Ecto neural progenitor cell (in vitro differentiated cells): ENCODE results near the gene LIX1L.
"Not testable (repeated sequence)": the region's sequence is repeated elsewhere in the genome, so short reads cannot be mapped to it uniquely, and the experiment has no call there.

Experiments
- DNase-seq: peaks from one replicate; pipeline ENCODE4 v3.0.0-alpha.2; 2018; ENCODE audit warnings: low spot score

LIX1L gene

DNA sequence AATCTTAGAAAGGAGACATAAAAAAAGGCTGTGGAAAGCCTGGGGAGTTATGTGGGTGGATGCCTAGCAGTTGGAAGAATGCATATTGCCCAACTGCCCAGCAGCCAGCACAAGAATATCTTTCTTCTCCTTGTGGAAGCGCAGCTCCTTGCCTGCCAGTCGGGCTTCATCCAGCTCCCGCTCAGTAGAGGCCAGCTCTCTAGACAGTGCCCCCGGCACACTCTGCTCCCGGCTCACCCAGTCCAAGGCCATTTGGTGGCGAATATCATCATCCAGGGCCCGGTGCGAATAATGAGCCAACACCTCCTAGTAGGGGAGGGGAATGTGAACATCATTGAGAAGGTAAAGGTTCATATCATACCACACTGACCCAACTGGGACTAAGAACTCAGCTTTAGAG is 21.6 kb downstream of the LIX1L start:
- DNase-seq = no peak

DNA sequence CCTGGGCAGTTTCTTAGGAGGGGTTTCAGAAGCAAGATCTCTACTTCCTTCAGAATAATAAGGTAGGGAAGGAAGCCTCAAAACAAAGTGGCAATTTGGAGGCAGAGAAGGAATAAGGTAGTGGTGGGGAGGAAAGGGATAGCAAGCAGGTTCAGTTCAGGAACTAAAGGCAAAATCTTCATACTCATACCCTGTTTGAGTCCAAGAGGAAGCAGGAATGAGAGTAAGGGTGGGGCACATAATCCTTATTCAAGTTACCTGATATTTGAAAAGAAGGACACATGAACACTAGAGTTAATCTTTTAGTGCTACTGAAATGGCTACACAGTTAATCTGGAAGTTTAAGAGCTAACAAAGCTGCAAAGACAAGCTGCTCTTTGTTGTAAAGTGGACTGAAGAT is 22.1 kb downstream of the LIX1L start:
- no peak for DNase-seq

DNA sequence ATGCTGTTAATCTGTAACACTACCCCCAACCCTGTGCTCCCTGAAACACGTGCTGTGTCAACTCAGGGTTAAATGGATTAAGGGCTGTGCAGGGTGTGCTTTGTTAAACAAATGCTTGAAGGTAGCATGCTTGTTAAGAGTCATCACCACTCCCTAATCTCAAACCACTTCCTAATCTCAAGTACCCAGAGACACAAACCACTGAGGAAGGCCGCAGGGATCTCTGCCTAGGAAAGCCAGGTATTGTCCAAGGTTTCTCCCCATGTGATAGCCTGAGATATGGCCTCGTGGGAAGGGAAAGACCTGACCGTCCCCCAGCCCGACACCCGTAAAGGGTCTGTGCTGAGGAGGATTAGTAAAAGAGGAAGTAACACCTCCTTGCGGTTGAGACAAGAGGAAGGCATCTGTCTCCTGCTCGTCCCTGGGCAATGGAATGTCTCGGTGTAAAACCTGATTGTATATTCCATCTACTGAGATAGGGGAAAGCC is 25.3 kb downstream of the LIX1L start:
- DNase-seq = not testable (repeated sequence)

DNA sequence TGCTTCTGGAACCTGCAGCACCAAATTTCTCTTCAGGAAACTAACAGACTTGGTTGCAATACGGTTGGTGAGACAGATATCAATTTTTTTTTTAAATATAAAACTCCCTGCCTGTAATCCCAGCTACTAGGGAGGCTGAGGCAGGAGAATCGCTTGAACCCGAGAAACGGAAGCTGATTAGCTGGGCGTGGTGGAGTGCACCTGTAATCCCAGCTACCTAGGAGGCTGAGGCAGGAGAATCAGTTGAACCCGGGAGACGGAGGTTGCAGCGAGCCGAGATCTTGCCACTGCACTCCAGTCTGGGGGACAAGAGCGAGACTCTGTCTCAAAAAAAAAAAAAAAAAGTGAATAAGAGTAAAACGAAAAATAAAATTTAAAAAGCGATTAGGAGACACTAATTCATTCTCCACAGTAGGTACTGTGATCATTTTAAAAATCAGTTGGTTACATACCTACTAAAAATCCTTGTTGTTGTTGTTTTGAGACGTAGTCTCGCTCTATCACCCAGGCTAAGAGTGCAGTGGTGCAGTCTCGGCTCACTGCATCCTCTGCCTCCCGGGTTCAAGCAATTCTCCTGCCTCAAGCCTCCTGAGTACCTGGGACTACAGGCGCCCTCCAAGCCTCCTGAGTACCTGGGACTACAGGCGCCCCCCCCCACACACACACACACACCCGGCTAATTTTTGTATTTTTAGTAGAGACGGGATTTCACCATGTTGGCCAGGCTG is 29.7 kb downstream of the LIX1L start:
- no peak for DNase-seq

DNA sequence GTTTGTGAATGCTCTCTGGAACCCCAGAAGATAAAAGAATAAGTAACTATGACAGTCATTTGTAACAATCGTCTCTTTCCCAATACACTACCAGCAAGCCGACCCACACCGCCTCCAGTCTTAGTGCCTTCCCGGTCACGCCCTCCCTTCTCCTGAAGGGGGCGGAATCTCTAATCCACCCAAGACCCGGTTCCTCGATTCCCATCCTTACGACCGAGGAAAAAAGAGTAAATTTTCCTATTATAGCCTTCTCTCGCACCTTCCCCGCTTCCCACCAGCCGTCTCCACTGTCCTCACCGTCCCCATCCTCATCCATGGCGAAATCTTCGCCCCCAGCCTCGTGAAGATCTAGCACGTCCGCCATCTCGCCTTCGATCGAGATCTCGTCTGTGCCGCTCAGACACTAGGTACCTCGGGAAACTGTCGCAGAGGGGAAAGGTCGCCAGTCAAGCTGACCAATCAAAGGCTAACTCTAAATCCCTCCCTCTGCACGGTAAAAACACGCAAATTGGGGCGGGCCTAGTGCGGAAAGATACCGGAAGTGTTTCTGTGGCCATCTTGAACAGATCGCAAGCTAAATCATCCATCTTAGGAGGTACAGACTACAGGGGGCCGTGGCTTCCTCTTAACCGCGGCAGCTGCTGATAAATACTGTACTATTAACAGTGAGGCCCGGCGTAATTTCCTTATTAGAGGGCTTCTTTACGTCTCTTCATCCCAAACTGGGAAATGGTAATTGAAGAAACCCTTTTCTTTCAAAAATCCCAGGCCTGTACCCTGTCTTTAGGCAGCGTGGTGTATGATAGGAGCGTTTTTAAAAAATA is 30.5 kb downstream of the LIX1L start, which contains the start of gene RBM8A:
Gene RBM8A (minus strand): TSS at position 422 of the 824 bp plus-strand sequence. CDS start 58 bp downstream, at position 364.
- peak; percentile 92 for DNase-seq

DNA sequence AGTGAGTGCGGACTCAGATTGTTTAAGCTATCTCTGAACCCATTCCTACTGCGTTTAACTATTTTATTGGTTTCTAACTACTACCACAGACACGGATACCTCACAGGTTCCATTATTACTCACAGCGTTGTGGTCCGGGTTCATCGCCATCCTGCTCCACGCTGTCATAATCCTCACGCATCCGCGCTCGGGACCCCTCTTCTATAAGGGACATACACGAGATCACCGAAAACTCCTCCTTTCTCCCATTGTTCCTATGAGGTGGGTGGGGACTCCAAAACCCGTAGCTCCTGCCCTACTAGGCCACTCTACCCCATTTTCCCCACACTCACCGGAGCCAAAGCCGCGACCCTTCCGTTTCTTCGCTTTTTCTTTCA is 31.1 kb downstream of the LIX1L start:
- DNase-seq = no peak

DNA sequence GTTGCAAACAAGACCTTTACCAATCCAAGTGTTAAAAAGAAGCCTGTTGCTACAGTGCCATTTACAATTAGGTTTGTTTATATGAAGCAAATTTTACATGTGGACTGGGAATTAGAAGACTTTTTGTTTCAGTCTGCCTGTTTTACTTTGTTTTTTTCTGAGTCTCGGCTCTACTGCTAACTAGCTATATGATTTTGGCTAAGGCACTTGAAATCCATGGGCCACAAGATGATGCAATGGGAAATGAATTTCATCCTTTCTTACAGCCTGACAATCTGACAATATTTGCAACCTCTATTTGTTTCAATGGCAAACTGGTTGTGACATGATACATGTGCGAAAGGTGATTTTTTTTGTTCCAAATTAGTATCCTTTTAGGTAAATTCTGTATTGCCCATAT is 35.6 kb downstream of the LIX1L start:
- DNase-seq = no peak

DNA sequence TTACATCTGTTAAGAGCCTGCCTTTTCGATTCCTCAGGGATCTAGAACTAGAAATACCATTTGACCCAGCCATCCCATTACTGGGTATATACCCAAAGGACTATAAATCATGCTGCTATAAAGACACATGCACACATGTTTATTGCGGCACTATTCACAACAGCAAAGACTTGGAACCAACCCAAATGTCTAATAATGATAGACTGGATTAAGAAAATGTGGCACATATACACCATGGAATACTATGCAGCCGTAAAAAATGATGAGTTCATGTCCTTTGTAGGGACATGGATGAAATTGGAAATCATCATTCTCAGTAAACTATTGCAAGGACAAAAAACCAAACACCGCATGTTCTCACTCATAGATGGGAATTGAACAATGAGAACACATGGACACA is 37.5 kb downstream of the LIX1L start:
- not testable (repeated sequence) for DNase-seq

DNA sequence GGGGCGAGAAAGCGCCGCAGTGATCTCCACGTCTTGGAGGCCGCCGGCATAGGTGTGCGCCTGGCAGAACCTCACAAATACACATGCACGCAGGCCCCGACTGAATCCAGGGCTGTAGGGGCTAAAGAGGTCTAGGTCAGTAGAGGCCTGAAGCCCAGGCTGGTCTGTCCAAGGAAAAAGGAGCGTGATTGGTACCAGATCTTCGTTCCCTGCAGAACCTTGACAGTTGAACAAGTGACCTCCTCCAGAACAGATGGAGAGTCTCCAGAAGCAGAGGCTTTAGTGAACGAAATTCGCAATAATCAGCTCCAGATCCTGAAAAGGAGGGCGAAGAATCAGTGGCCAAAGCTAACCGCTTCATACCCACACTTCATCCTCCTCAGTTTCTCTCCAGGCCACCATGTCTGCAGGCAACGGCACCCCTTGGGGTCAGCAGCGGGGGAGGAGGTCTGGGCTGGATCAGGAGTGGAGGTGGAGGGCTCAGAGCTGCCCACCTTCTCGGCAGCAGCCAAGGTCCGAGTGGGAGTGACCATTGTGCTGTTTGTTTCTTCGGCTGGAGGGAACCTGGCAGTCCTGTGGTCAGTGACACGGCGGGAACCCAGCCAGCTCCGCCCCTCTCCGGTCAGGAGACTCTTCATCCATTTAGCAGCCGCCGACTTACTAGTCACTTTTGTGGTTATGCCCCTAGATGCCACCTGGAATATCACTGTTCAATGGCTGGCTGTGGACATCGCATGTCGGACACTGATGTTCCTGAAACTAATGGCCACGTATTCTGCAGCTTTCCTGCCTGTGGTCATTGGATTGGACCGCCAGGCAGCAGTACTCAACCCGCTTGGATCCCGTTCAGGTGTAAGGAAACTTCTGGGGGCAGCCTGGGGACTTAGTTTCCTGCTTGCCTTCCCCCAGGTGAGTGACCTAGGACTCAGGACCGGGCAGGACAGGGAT is 38.6 kb downstream of the LIX1L start:
- DNase-seq = peak; percentile 66

DNA sequence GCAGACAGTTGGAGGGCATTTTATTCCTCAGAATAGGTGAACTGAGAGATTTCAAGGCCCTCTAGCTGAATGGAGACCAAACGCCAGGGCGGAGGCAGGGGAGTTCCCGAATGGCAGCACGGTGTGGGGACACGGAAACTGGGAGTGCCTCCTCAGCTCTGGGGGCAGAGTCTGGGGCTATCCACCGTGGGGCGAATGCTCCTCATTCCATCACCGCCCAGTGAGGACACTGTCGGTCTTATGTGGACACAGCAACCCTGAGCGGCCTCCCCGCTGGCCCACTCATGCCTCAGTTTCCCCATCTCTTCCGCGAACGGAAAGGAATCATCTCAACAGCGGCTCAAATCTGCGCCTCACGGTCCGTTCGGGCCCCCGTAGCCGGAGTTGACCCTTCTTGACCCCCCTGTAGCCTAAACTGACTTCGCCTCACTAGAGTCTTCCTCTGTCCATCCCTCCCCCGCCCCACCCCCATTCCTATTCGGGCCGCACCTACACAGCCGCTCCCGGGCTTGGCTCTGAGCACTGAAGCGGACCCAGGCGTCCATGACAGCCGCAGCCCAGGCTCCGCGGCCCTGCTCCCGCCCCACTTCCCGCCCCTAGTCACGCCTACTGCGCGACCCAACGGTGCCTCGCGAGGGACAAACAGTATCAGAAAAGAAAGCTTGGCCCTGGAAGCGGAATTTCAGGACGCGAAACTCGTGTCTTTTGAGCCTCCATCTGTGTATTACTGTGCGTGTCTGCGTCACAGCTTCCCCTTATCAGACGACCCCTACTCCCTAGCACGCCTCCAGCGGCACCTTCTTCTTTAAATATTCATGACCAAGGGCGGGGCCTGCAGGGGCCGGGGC is 39.4 kb downstream of the LIX1L start, which contains the start of gene PEX11B:
Gene PEX11B (minus strand): TSS at position 574 of the 848 bp plus-strand sequence. CDS start 29 bp downstream, at position 545.
- DNase-seq = peak; percentile 88

DNA sequence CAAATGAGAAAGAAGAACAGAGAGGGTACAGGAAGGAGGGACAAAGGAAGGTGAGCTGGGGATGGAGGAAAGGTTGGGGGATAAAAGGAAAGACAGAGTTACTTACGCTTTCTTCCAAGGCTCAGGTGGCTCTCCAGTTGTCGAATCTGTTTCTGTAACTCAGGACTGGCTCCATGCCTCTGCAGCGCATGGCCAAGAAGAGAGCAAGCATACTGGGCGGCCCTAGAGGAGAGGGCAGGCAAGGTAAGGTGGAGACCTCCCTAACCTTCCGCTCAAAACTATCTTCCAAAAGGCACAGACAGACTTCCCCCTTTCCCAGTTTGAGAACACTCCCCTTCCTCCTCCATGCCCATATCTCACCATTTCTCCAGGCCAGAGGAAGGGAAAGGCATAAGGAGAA is 40.2 kb downstream of the LIX1L start:
- no peak for DNase-seq

DNA sequence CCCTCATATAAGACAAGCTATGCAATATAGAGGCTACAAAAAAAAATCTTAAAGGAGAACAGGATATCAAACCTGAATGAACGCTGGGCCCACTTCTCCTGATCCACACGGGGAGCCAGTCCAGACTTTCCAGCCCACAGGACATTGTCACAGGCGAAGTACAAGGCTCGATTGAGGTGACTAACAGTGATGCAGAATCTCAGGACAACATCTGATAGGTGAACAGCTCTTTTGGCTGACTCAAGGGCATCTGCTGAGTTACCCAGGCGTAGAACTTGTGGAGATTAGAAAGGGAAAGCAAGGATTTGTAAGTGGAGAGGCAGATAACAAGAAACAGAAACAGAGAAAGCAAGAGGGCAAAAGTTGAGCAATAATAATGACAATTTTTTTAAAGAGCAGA is 41.1 kb downstream of the LIX1L start:
- no peak for DNase-seq

DNA sequence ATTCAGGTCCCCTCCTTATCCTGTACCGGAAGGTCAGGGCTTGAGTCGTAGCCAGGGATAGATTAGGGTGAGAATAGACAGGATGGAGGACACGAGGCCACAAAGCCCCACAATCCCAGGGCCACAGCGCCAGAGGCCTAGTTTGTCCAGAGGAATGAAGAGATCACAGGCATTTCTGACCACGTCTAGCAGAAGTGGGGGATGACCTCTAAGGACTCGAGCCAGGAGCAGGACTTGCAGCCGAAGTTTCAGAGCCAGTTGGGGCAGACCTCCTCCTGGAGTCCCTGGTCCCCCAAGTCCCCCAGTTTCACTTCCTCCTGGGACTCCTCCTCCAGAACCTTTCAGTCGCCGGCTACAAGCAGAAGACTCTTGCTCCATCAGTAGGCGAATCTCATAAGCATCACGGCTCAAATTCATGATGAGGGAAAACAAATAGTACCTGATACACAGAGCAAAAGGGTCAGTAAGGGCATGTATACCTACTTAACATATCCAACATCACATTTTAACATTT is 45.6 kb downstream of the LIX1L start:
- DNase-seq = no peak

DNA sequence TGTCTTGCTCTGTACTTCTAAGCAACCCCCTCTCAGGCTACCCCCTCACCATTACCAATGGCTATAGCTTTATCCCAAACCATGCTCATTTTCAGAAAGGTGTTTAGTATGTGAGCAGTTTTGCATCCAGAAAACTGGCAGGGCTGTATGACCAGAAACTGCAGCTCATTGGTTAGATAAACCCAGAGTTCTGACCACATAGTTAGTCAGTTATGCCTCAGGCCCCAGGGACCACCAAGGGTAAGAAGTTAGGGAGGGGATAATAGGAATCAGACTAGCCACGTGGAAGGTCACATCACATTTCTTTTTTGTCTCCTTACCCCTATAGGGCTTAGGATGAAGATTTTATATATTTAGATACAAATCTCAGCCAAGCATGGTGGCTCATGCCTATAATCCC is 49.2 kb downstream of the LIX1L start:
- no peak for DNase-seq

DNA sequence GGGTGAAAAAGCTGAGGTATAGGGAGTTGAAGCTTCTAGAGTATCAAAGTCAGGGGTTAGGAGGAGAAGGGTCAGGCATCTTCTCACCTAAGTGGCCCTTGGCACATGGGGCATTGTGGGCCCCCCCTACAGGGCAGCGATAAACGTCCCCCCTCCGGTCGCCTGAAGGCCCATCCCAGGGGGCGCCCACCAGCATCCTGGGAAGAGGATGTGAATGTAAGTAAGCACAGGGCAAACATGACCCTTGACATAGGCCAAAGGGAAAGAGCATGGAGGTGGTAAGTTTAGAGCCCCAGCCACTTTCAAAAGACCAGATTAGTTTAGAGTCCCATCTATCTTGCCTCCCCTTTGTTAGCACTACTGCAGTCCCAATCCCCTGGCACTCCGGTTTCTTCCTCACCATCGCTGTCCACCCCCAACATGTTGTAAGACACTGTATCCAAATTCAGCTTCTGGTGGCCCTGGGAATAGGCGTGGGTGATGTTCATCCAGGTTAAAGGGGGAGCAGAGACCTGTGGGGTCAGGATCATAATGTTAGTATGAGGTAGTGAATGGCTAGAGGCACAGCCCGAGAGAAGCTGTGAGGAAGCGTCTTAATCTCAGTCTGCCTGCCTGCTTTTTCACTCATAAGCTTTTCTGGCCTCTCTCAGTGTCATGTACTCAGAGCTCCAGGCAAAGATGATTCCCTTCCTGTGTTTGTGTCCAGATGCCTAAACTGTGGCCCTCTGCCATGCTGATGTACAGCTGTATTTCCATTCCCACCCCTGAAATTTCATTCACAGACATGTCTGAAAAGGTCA is 50.7 kb downstream of the LIX1L start:
- DNase-seq = no peak

DNA sequence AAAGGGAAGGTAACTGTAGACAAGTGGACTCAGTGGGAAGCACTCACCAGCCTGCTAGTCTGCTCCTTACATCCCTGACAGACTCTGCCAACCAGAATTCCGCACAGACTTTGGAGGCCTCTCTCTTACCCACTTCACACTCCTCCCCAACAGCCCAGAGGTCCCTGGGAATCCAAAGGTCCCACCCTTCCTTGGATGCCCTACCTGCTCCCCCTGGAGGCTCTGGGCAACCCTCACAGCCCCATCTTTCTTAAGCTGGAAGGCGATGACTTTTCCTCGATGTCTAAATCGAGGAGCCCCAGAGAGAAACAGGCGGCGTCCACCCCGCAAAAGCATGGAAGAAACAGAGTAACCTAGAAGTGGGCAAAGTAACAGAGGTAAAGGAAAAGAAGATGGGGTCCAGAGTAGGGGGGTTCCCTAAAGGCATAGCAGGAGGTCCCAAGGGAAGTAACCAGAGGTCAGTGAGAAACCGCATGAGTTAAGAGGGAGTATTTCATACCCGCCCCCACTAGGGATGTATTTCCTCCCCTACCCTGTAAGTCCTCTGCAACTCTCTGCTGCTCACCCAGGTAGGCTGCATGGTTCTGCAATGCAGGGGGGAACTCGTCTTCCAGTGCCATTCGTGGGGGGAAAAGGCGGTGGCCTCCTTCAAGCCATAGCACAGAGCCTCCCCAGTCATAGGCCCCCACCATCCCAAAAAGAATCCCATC is 56.4 kb downstream of the LIX1L start:
- no peak for DNase-seq

DNA sequence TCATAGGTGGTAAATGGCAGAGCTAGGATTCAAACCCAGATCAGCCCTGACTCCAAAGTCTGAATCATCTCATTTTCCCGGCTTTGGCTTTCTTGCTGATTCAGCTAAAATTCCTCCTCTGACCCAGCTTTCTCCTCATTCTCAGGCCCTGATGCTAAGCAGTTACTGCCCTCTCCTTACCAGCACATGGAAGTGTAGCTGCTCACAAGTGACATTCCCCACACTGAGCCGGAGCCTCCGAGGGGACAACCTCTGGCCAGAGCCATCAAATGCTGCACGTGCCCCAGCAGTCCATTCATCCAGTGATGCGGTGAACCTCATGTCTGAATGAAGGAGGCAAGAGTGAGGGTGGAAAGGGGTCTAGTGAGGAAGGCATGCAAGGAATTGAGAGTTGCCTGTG is 59.1 kb downstream of the LIX1L start:
- DNase-seq = no peak

DNA sequence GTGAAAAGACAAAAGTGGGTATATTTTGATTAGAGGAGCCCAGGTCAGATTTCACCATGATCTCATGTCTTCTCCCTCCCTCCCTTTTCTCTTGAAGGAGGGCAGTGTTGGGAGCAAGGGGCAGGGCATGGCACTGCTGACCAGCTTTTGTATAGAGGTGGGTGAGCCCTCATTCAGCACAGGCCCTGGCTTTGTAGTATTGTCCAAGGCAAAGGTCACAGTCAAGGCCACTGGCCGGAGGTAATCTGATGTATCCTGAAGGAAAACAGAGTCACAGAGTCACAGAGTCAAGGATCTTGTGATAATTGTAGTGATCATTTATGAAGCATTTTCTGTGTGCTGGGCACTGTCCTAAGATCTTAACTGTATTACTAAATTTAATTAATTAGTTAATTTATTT is 59.8 kb downstream of the LIX1L start:
- DNase-seq = no peak

DNA sequence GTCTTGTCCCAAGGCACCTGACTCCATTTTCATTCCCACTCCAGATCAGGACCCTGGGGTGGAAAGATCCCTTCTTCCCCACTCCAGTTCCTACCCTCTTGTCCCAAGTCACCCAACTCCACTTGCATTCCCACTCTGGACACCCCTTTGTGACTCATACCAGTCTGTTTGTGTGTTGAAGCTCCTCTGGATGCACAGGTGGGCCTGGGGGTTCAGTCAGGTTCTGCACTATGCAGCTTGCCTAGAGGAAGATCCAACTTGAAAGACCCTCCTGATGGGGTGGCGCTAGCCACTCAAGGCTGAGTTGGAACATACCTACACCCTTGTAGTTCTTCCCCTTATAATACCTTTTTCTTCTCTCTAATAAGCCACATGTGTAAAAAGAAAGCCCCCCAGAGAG is 62.3 kb downstream of the LIX1L start:
- DNase-seq = no peak
